ENCODE results near the gene FBN1. TPM values are rescaled to one million over a fixed set of nuclear protein-coding genes. Genes with fewer than 3 reads are reported as not detected.

FBN1 gene
- total RNA-seq, 1 donor, result 1,556 TPM

DNA sequence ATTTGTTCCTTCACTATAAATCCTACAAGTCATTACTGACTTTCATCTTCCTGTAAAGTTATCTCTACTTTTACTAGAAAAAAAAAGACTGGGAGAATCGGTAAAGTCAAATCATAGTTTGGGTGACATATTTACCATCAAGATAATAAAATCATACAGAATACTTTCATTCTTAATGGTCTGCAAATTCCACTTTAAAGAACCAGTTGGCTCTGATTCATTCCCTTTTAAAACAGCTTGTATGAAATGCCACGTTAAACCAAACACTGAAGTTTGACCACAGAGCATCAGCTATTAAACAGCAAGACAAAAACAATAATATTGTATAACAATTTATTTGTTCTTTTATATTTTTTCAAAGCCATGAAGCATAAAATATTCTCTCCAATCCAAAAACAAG is 100.7 kb downstream of the FBN1 start:
- Histone ChIP-seq H3K36me3 (ENCODE audit: insufficient read depth, low read length) (peaks cover 24% of the 10 kb centered on the region), H4K20me1 (ENCODE audit: insufficient read depth, low read length) (peaks cover 12% of the 10 kb centered on the region), H3K9me3 (ENCODE audit: low read depth, low read length) (no peaks in the 10 kb centered on the region), H3K4me2 (ENCODE audit: insufficient read depth, low read length) (no peak overlapping the region), H2AFZ (ENCODE audit: low read length) (no peak overlapping the region), H3K4me3 (ENCODE audit: insufficient read depth, low read length) (no peak overlapping the region), H3K79me2 (ENCODE audit: insufficient read depth, low read length) (peaks cover 90% of the 10 kb centered on the region), H3K27me3 (ENCODE audit: insufficient read depth, low read length) (no peaks in the 10 kb centered on the region), H3K4me1 (ENCODE audit: insufficient read depth, low read length) (peaks cover 80% of the 10 kb centered on the region), H3K27ac (ENCODE audit: low read depth, low read length) (peak overlapping the region; percentile 94)
- TF ChIP-seq CTCF (IDR thresholded peaks at IDR 0.05; ENCODE audit: extremely low read depth, low read depth, low read length), result no peak
- no peak for DNase-seq (ENCODE audit: insufficient read length, low spot score, missing footprints)

GRCh38 chr15:48541341-48542278 is 103.9 kb downstream of the FBN1 start:
- DNase-seq (ENCODE audit: insufficient read length, low spot score, missing footprints), result no peak
- Histone ChIP-seq H3K79me2 (ENCODE audit: insufficient read depth, low read length) (peaks cover 88% of the 10 kb centered on the region), H3K4me1 (ENCODE audit: insufficient read depth, low read length) (peaks cover 60% of the 10 kb centered on the region)

DNA sequence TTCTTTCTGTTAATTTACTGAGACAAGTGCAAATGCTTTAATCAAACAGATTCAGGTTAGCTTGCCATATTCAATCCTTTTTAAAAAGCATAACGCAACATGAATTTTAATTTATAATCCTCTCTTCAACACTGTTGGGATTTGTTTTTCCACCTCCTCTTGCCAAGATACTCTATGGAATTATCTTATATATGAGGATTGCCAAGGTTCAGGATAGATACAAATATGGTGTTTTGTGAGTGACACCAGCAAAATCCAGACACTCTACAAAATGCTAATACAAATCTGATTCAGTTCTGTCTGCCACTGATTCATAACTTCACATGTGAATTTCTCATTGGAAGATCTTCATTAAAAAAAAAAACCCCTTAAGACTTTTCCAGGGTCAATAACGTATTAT is 104.8 kb downstream of the FBN1 start:
- Histone ChIP-seq H3K79me2 (ENCODE audit: insufficient read depth, low read length) (peaks cover 88% of the 10 kb centered on the region), H3K36me3 (ENCODE audit: insufficient read depth, low read length) (peaks cover 40% of the 10 kb centered on the region), H3K27ac (ENCODE audit: low read depth, low read length) (peak overlapping the region; percentile 78), H2AFZ (ENCODE audit: low read length) (no peak overlapping the region), H3K9me3 (ENCODE audit: low read depth, low read length) (no peaks in the 10 kb centered on the region), H3K27me3 (ENCODE audit: insufficient read depth, low read length) (no peaks in the 10 kb centered on the region), H3K4me2 (ENCODE audit: insufficient read depth, low read length) (no peak overlapping the region), H3K4me1 (ENCODE audit: insufficient read depth, low read length) (peaks cover 53% of the 10 kb centered on the region), H4K20me1 (ENCODE audit: insufficient read depth, low read length) (peaks cover 11% of the 10 kb centered on the region), H3K4me3 (ENCODE audit: insufficient read depth, low read length) (no peak overlapping the region)
- TF ChIP-seq CTCF (IDR thresholded peaks at IDR 0.05; ENCODE audit: extremely low read depth, low read depth, low read length), result no peak
- DNase-seq (ENCODE audit: insufficient read length, low spot score, missing footprints), result no peak

More at GRCh38 chr15:48541341-48542278, 103.9 kb downstream of the FBN1 start:
- Histone ChIP-seq H3K4me3 (ENCODE audit: insufficient read depth, low read length) (peak overlapping the region; percentile 57), H3K36me3 (ENCODE audit: insufficient read depth, low read length) (peaks cover 37% of the 10 kb centered on the region), H3K27ac (ENCODE audit: low read depth, low read length) (peak overlapping the region; percentile 78), H2AFZ (ENCODE audit: low read length) (no peak overlapping the region), H3K9me3 (ENCODE audit: low read depth, low read length) (no peaks in the 10 kb centered on the region), H3K4me2 (ENCODE audit: insufficient read depth, low read length) (peak overlapping the region; percentile 82), H3K27me3 (ENCODE audit: insufficient read depth, low read length) (no peaks in the 10 kb centered on the region), H4K20me1 (ENCODE audit: insufficient read depth, low read length) (peaks cover 11% of the 10 kb centered on the region)
- no peak for TF ChIP-seq CTCF (IDR thresholded peaks at IDR 0.05; ENCODE audit: extremely low read depth, low read depth, low read length)

DNA sequence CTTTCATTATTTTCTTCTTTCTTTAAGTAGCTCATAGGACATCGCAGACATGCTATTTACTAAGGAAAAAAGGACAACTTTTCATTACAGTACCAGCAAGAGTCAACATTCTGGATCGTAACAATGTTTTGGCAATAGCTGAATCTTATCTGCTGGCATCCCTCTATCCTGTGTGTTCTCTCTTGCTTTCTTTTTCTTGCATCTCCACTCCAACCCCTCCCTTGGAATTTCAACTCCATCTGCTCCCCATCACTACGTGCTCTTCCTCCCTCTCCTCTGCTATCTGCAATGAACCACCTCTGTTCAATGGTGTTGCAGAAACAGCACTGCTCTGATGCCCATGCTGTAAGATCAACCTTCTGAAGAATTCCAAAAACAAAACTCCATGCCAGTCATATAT is 106.6 kb downstream of the FBN1 start:
- peaks cover 55% of the 10 kb centered on the region for H3K36me3 ChIP-seq (ENCODE audit: insufficient read depth, low read length)
- no peak for TF ChIP-seq CTCF (IDR thresholded peaks at IDR 0.05; ENCODE audit: extremely low read depth, low read depth, low read length)
- peaks cover 85% of the 10 kb centered on the region for H3K79me2 ChIP-seq (ENCODE audit: insufficient read depth, low read length)

More for the DNA sequence above, 106.6 kb downstream of the FBN1 start:
- no peak overlapping the region for H2AFZ ChIP-seq (ENCODE audit: low read length)
- H3K27ac ChIP-seq (ENCODE audit: low read depth, low read length), result no peak overlapping the region
- H3K9me3 ChIP-seq (ENCODE audit: low read depth, low read length), result no peaks in the 10 kb centered on the region
- peaks cover 11% of the 10 kb centered on the region for H4K20me1 ChIP-seq (ENCODE audit: insufficient read depth, low read length)
- H3K27me3 ChIP-seq (ENCODE audit: insufficient read depth, low read length), result no peaks in the 10 kb centered on the region
- peaks cover 38% of the 10 kb centered on the region for H3K4me1 ChIP-seq (ENCODE audit: insufficient read depth, low read length)
- DNase-seq (ENCODE audit: insufficient read length, low spot score, missing footprints), result no peak
- H3K4me3 ChIP-seq (ENCODE audit: insufficient read depth, low read length), result no peak overlapping the region
- H3K4me2 ChIP-seq (ENCODE audit: insufficient read depth, low read length), result no peak overlapping the region
